SK-N-DZ (cell line): ENCODE results near the gene KBTBD12. TPM values are rescaled to one million over a fixed set of nuclear protein-coding genes. Genes with fewer than 3 reads are reported as not detected.
"Not testable (repeated sequence)": the region's sequence is repeated elsewhere in the genome, so short reads cannot be mapped to it uniquely, and the experiment has no call there.

Source experiments
- DNase-seq: peaks from one replicate; pipeline ENCODE4 v3.0.0-alpha.2; 2015; ENCODE audit warnings: low spot score
- polyA plus RNA-seq, 2 experiments: library from polyadenylated mRNA; depleted of rRNA; stranded (reverse); fragments of >200 nt; gene quantifications; 2 replicates each; pipeline ENCODE4 v1.2.3, GENCODE V29; 2014

The KBTBD12 gene, protein sequence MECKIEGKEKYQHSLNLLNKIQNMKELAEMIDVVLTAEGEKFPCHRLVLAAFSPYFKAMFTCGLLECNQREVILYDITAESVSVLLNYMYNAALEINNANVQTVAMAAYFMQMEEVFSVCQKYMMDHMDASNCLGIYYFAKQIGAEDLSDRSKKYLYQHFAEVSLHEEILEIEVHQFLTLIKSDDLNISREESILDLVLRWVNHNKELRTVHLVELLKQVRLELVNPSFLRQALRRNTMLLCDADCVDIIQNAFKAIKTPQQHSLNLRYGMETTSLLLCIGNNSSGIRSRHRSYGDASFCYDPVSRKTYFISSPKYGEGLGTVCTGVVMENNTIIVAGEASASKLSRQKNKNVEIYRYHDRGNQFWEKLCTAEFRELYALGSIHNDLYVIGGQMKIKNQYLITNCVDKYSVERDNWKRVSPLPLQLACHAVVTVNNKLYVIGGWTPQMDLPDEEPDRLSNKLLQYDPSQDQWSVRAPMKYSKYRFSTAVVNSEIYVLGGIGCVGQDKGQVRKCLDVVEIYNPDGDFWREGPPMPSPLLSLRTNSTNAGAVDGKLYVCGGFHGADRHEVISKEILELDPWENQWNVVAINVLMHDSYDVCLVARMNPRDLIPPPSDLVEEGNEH
- polyA plus RNA-seq (2014; cell fraction: cytosol; rRNA removed) = not detected in 2 replicates
- polyA plus RNA-seq (2014; cell fraction: nucleus; rRNA removed) = not detected in 2 replicates

DNA sequence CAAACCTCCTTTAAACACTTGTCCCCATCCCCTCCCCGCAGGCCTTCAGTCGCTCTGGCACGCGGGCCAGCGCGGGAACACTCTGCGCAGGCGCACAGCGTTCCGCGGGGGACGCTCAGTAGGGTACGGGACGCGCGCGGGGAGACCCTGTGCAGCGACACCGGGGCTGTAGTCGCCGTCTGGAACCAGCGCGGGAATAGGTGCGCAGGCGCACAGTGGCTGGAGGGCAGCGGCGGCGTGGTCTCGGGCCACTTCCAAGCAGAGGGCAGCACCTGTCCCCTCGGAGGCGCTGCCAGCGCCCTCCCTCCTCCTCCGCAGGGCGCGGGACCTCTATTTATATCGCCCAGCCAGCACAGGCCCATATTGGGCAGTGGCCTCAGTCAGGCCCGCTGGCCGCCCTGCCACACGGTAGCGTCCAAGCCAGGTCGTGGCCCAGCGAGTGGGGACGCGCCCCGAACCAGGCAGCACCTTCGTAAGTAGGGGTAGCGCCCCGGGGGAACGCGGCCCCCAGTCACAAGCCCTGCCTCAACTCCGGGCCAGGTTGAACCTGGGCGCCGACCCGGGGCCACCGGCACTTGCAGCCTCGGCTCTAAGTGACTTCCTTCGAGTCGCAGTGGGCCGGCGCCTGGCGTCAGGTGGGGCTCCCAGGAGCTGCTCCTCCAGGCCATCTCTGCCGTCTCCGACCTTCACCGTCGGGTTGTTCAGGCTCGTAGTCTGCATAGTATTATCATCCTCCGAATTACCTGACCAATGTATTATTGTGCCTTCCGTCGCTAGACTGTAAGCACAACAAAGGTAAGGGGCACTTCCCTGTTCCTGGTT, at the start of gene KBTBD12:
Gene KBTBD12, plus strand, starts transcription at position 118 of the 822 bp plus-strand sequence. CDS start 7,830 bp downstream, outside the sequence.
- no peak for DNase-seq

DNA sequence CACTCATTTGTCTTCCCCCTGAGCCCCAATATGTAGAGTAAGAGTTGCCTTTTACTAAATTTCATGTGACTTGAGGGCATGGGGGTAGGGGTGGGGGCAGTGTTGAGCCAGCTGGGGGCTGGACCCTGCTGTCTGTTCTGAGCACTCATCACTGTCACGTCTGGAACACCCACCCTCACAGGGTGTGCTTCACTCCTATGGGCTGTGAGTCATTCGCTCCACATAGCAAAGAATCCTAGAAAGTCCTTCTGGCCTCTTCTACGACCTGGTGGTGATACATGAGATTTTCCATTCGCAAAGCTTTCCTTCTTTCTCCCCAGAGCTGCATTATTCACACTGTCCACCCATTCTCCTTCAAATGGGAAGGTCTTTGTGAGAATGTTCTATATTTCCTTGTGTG, 49.1 kb upstream of the KBTBD12 start:
- no peak for DNase-seq

DNA sequence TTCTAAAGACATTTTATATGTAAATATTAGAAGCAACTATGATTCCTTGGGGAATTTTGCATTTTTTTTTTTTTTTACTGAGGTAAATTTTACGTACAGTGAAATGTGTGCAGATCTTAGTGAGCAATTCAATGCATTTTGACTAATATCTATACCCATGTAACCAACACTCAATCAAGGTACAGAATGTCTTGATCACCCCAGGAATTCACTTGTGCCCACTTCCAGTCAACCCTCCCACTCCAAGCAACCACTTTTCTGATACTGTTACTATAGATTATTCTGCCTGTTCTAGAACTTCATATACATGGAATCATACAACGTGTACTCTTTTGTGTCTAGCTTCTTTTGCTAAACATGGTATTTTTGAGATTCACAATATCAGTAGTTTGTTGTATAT, 47.6 kb upstream of the KBTBD12 start:
- DNase-seq = no peak

DNA sequence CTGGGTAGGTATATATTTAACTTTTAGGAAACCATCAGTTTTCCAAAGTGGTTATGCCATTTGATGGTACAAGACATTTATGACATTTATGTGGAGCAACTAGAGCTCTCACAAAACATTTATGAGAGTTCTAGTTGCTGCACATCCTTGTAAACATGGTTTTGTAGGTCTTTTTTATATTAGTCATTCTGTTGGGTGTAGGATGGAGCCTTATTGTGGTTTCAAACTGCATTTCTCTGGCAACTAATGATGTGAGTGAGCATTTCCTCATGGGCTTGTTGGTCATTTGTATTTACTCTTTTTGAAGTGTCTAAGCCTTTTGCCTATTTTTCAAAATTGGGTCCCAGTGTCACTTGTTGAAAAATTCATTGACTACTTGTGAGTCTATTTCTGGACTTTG, 47.0 kb upstream of the KBTBD12 start:
- DNase-seq = no peak

DNA sequence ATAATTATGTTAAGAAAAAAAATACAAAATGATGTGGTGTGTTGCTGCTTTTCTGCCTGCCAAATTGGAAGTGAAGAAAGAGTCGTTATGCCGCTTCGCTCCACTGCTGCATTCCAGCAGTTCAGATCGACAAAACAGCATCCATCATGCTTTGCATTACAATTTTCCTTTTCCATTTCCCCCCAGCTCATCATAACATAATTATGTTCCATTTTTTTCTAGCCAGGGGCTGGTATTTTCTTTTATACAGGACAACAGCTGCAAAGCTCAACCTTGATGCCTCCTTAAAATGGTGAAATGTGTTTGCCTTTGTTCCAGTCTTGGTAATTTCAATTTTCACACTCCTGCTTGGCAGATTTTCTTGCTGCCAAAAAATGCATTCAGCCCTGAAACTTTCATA, 44.9 kb upstream of the KBTBD12 start:
- DNase-seq = no peak

DNA sequence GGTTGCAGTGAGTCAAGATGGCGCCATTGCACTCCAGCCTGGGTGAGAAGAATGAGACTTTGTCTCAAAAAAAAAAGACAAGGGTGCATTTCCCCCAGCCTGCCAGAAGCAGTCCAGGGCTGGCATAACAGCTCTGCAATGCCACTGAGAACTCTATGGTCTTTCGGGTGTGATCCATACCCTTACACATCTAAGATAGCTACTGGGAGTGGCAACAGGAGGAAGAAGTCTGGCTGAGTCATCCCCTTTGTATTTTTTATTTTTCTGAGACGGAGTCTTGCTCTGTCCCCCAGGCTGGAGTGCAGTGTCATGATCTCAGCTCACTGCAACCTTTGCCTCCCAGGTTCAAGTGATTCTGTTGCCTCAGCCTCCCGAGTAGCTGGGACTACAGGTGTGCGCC, 40.9 kb upstream of the KBTBD12 start:
- not testable (repeated sequence) for DNase-seq

DNA sequence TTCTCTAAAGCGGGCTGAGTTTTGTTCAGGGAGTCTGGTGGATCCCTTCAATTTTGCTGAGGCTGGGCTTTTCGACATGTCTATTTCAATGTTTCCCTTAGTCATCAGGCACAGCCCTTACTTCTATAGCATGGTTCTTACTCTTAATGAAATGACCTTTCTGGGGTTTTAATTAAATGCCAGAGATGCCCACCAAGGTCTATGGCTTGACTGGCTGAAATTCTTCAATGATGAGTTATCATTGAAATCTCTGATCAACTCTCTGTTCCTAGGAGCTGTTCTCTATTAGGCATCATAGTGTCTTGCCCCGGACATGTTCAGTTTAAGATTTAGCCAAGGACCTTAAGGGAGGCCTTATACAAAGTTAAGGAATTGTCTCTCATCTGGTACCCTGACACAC, 33.4 kb upstream of the KBTBD12 start:
- DNase-seq = no peak

DNA sequence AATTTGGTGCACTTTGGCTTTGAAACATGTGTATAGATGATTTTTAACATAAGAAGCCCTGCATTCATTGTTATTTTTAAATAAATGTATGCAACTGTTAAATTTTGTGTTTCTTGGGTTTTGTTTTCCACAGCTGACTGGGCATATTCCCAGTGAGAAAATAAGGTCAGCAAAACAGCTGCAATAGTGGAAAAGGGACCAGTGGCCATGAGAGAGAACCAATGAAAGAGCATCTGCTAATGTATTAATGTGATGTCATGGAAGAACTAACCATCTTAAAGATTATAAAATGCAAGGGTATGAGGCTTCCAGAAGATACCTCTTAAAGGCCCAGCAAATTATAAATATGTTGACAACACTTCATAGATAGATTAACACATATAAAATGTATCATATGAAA, 31.0 kb upstream of the KBTBD12 start:
- no peak for DNase-seq

DNA sequence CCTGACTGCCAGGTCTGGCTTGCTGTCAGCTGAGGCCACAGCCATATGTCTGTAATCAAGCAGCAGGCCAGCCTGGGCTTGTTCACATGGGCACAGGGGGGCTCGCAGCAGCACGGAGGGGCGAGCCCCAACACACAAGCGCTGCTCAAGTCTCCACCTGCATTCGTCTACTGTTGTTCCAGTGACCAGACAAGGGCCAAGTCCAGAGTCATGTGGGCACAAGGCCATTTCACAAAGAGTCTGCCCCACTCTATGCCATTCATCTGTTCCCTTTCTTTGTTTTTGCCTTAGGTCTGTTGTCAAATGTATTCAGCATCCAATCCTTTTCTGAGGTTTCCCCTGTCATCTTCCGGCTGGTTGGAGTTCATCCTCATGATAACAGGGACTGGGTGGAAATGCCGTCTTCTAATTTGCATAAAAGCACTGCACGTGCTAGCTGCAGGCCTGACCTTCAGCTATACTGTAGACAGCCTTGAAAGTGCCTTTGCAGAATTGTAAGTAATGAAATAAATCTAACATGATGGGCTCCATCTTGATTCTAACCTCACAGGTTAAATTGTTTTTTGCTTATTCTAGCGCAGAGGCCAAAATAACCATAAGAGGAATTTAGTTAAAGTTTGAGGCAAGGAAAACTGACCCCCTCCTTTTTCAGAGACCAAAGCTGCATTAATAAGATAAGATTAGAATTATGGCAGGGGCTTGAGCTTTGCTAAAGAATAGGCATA, 28.6 kb upstream of the KBTBD12 start:
- no peak for DNase-seq

DNA sequence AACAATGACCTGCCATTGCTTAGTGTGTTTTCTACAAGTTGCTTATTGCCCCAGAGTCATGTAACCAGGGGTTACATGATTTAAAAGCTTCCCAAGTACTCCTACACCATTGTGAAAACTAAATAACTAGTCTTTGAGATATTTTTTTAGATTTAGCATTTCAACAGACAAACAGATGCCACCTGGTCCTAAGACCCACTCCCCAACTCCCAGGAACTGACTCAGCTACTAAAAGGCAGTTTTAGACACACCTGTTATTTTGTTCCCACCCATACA, 28.1 kb upstream of the KBTBD12 start:
- no peak for DNase-seq

DNA sequence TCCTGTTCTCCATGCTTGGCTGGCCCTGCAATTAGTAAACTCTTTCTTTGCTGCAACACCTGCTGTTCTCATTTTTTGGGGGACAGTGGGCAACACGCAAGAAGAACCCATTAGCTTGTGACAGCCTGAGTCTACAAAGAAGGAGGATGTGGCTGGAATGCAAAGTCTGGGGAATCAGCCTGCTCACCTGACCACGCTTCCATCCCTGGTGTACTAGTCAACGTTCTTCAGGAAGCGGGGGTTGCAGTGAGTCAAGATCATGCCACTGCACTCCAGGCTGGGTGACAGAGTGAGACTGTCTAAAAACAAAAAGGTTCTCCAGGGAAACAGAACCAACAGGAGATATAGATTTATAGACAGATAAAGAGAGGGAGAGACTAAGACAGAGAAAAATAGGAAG, 27.7 kb upstream of the KBTBD12 start:
- DNase-seq = no peak

DNA sequence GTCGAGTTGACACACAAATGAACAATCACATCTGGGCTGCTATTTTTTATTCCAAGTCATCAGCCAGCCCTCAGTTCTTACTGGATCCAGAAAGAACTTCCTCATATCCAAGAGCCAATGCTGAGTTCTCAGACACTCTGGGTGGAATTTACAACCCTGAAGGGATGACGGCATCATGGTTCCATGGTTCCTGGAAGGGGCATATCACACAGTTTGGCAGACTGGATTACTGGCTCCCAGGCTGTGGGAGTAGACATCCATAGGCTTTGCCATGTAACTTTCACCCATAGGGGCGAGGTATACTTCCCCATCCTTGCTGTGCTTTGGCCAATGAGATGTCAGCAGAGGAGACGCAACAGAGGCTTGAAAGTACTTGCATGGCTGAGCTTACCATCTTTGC, 26.9 kb upstream of the KBTBD12 start:
- DNase-seq = no peak

DNA sequence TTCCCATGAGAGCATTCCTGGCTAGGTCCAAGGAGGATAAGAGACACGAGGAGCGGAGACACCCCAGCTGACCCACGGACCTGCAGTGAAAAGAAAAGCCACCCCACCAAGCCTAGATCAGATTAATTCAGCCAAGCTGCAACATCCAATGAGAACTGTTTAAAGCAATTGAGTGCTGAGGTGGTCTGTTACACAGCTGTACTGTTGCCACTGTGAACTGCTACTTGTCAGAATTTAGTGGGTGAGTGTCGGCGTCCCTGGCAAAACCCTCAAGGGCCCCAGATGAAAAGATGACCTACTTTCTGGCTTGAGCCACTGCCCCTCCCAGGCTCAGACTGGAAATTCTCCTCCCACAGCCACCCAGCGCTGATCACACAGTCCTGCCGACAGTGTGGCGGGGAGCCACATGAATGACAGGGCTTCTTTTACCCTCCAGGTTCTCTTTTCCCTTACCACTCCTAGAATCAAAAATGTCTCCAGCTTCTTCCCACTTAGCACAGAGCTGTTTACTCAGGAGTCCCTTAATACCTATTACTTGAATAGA, 26.4 kb upstream of the KBTBD12 start:
- DNase-seq = no peak

DNA sequence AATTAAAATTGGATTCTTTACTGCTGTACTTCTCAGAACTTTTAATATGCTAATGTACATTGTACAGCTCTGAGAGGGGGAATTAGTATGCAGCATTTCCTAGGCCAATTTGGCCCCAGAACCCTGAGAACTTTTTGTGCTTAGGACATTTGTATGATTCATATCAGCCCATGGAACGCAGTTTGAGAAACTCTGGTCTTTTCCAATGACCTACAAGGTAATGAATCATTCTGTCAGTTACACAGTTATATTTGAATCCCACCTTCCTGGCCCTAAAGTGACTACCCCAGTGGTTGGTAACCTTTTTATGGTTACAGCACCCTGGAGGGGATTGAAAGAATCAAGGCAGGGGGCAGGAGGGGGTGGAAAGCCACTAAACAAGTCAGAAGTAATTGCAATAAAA, 25.6 kb upstream of the KBTBD12 start:
- no peak for DNase-seq

DNA sequence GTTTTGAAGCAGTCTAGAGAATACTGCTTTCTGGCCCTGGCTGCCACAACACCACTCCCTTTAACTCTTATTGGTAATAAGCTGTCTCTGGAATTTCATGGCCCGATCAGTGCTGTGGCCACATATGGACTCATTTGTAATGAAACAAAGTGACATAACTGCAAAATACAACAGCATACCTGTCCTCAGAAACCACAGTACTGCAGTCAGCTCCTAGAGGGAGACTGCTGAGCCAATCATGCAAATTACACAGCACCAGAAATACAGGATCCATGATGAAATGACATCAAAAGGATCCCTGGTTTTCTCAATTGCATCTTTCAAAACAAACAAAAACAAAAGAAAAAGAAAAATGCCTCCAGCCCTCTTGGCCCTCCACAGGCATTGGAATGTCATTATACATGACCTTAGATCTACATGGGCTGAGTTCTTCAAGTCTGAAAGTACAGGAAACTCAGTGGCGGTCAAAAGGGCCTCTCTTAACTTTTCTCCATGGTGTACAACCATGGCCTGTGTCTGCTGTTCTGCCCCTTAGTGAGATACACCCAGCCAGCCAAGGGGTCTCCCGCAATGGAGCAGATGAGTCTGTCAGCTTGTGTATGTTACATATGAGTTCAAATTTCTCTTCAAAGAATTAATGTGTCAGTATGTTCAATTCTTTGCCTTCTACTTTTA, 24.9 kb upstream of the KBTBD12 start:
- DNase-seq = no peak

DNA sequence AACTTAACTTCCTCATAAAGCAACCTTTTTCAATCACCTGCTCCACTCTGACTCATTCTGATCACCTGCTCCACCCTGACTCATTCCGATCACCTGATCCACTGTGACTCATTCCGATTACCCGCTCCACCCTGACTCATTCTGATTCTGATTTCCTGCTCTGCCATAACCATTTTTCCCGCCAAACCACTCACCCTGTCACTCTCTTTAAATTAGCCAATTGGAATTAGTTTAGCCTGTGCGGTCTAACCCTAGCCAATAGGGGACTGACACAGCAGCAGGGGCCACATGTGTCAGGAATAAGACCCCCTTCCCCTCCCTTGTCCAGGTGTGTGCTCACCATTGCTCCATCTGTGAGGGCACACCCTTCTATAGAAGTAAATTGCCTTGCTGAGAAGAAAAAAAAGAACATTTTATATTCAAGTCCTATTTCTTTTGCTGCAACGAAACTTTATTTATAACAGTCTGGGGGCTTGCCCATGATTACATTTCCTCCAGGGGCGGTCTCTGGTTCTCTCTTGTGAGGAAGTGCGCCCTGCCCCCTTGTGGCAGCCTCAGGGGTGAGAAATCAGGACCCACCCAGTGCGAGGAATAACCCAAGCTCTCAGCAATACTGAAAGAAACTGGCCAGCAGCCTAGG, 24.3 kb upstream of the KBTBD12 start:
- DNase-seq = not testable (repeated sequence)

DNA sequence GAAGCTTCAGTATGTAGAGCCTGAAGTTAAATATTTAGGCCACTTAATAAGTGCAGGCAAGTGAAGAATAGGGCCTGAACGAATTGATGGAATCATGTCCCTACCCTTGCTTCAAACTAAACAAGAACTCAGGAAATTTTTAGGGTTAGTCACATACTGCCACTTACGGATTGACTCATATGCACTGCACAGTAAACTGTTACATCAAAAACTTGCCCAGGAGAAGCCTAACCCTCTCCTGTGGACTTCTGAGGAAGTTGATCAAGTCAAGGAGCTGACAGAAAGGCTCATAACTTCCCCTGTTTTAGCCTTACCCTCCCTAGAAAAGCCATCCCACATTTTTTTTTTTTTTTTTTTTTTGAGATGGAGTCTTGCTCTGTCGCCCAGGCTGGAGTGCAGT, 20.6 kb upstream of the KBTBD12 start:
- DNase-seq = no peak

DNA sequence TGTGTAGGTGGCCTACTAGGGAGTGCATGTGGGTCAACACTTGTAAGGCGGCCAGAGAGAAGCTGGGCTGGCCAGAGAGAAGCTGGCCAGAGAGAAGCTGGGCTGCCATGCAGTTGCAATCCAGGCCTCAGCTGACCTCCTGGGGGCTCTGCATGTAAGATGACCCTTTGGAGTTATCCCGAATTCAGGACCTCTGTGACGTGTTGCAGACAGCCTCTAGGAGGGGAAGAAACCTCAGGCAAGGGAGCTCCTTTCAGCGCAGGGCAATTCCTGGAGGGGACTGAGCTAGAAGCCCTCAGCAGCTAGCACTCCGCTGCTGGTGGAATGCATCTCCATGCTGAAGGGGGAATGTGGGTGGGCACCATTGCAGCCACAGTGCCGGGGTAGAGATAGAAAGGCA, 15.8 kb upstream of the KBTBD12 start:
- DNase-seq = no peak

DNA sequence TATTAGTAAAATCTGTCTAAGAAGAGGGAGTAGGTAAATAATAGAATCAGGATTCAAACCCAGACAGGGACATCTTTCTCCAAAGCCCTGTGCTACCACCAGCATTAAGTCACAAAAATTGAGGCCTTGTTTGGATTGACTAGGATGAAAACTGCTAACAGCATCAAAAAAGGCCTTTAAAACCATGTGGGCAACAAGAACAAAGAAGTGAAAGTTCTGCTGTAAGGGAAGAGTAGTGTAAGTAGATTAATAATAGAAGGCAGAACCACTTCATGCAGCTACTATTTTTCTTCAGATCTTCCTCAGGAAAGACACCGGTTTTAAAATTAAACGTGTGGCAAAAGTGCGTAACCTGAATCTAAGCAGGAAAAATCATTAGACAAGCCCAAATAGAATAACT, 15.3 kb upstream of the KBTBD12 start:
- DNase-seq = no peak

DNA sequence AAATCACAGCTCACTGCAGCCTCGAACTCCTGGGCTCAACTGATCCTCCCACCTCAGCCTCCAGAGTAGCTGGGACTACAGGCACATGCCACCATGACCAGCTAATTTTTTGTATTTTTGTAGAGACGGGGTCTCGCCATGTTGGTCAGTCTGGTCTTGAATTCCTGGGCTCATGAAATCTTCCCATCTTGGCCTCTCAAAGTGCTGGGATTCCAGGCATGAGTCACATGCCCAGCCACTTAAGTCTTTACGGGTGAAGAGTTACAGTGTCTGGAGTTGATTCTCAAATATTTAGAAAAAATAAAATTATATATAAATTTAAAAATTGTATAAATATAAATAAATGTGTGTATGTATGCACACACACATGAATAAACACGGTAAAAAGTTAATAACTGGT, 14.5 kb upstream of the KBTBD12 start:
- no peak for DNase-seq

DNA sequence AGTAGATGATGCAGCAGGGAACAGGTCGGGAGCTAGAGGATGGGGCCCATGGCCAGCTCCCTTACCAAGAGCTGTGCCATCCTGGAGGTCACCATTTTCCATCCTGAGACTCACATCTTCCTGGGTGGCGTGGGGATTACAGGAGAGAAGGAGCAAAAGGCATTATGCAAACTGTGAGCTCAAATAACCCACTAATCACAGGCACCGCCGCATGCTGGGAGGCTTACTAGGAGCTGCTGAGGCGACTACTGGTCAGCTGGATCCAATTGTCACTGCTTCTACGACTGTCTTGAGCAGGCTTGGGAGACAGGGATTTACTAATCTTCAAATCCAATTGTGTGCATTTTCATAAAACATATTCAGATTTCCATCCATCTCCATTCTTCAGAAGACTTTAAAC, 12.5 kb upstream of the KBTBD12 start:
- no peak for DNase-seq
